GM12878 (cell line): Measurements from ENCODE around the gene DYSF. TPM values are rescaled to one million over a fixed set of nuclear protein-coding genes. Genes with fewer than 3 reads are reported as not detected.

ENCODE experiments used
- ATAC-seq: fragments of 200-7000 bp; cut with Tn5 transposase; 3 replicates; pipeline ENCODE4 v1.9.1; 2020; ENCODE audit warnings: mild to moderate bottlenecking, moderate library complexity
- BruUV-seq: library from RNA; stranded (reverse); fragments of 400-500 nt; replicated peaks from 2 replicates; lab custom pipeline; 2021; lab: Mats Ljungman, UMichigan
- CTCF ChIA-PET: fragments of 300-600 bp; sonication (Branson Sonifier 250); formaldehyde crosslinking; extraction: SDS; loops from one replicate; lab custom pipeline; 2021; ENCODE audit warnings: inconsistent platforms; lab: Yijun Ruan, JAX
- POLR2A ChIA-PET: fragments of 350-600 bp; formaldehyde crosslinking; extraction: SDS; loops from one replicate; lab custom pipeline; 2021; ENCODE audit warnings: inconsistent platforms; lab: Charles Lee
- RAD21 ChIA-PET: fragments of 300-600 bp; sonication (Branson Sonifier 250); formaldehyde crosslinking; loops from one replicate; lab custom pipeline; 2023; ENCODE audit warnings: antibody characterized with exemption; ENCODE audit not compliant: unreplicated experiment; lab: Charles Lee
- SMC1A ChIA-PET: fragments of 300-600 bp; sonication (Branson Sonifier 250); formaldehyde crosslinking; loops from one replicate; lab custom pipeline; 2023; ENCODE audit not compliant: unreplicated experiment, uncharacterized antibody; lab: Charles Lee
- DNase-seq: peaks from one replicate; pipeline ENCODE4 v3.0.0-alpha.2; 2011; ENCODE audit warnings: low read depth, low spot score
- FAIRE-seq: peaks from 3 replicates; lab custom pipeline; 2011; peaks lifted over from hg19 to GRCh38; lab: Jason Lieb, UNC
- H2AFZ ChIP-seq: 2 replicates; pipeline ENCODE4 v1.6.0; 2011; ENCODE audit warnings: low read depth, low read length, control low read depth; ENCODE audit not compliant: control insufficient read depth
- H3K27ac ChIP-seq: 2 replicates; pipeline ENCODE4 v1.5.1; 2011; ENCODE audit warnings: control low read depth; ENCODE audit not compliant: control insufficient read depth, insufficient read depth
- H3K27me3 ChIP-seq, 2 experiments: replicated peaks in 1 of 2; 2 replicates each; pipeline versions ENCODE4 v1.6.0 to v1.6.1; 2011; ENCODE audit warnings: low read length in 1 of 2; ENCODE audit not compliant: control insufficient read depth in 2 of 2, insufficient read depth in 2 of 2
- H3K36me3 ChIP-seq, 2 experiments: 2 replicates each; pipeline ENCODE4 v1.5.1; 2011; ENCODE audit warnings: low read length in 1 of 2; ENCODE audit not compliant: control insufficient read depth in 2 of 2, insufficient read depth in 2 of 2
- H3K4me1 ChIP-seq: 2 replicates; pipeline ENCODE4 v1.6.1; 2011; ENCODE audit warnings: mild to moderate bottlenecking, low read length, moderate library complexity, mixed read lengths; ENCODE audit not compliant: control insufficient read depth, insufficient read depth
- H3K4me2 ChIP-seq: 2 replicates; pipeline ENCODE4 v1.6.0; 2011; ENCODE audit warnings: control low read depth; ENCODE audit not compliant: control insufficient read depth, insufficient read depth
- H3K4me3 ChIP-seq: fragments of 200-600 bp; sonication (generic); 2 replicates; pipeline ENCODE4 v1.5.1; 2016
- H3K79me2 ChIP-seq: 2 replicates; pipeline ENCODE4 v1.6.0; 2011; ENCODE audit warnings: low read length; ENCODE audit not compliant: control insufficient read depth, insufficient read depth
- H3K9ac ChIP-seq: 2 replicates; pipeline ENCODE4 v1.8.0; 2011; ENCODE audit warnings: low read length, control low read depth, mixed read lengths; ENCODE audit not compliant: control insufficient read depth, insufficient read depth
- H3K9me3 ChIP-seq: replicated peaks from 3 replicates; pipeline ENCODE4 v1.5.1; 2011; ENCODE audit warnings: mild to moderate bottlenecking, low read length; ENCODE audit not compliant: control insufficient read depth, insufficient read depth
- H4K20me1 ChIP-seq: 2 replicates; pipeline ENCODE4 v1.6.0; 2011; ENCODE audit not compliant: control insufficient read depth, insufficient read depth
- CBFB ChIP-seq: IDR thresholded peaks from 2 replicates; pipeline ENCODE4 v1.6.1; 2016; ENCODE audit warnings: antibody characterized with exemption, low read depth
- CHD2 ChIP-seq: IDR thresholded peaks from 2 replicates; pipeline ENCODE4 v1.6.1; 2011; ENCODE audit warnings: low read depth, low read length, improper control_type of control experiment, borderline replicate concordance
- FOXM1 ChIP-seq: IDR thresholded peaks from 2 replicates; pipeline ENCODE4 v1.6.1; 2012; ENCODE audit warnings: low read depth, mild to moderate bottlenecking, inconsistent platforms, low read length, moderate library complexity
- HDGF ChIP-seq: fragments of 450-650 bp; IDR thresholded peaks from 2 replicates; pipeline ENCODE4 v1.6.1; 2016; ENCODE audit warnings: antibody characterized with exemption
- SMAD1 ChIP-seq: fragments of 450-650 bp; IDR thresholded peaks from 2 replicates; pipeline ENCODE4 v1.6.1; 2018; ENCODE audit warnings: mild to moderate bottlenecking, low read depth; ENCODE audit not compliant: partially characterized antibody
- SMC3 ChIP-seq: IDR thresholded peaks from 2 replicates; pipeline ENCODE4 v1.6.1; 2011; ENCODE audit warnings: low read length, improper control_type of control experiment, borderline replicate concordance
- STAT3 ChIP-seq: IDR thresholded peaks from 2 replicates; pipeline ENCODE4 v1.6.1; 2011; ENCODE audit warnings: low read depth, low read length, improper control_type of control experiment
- TCF3 ChIP-seq: IDR thresholded peaks from 2 replicates; pipeline ENCODE4 v1.6.1; 2012; ENCODE audit warnings: low read depth, mild to moderate bottlenecking, low read length, borderline replicate concordance; ENCODE audit not compliant: insufficient read depth
- USF2 ChIP-seq: IDR thresholded peaks from 2 replicates; pipeline ENCODE4 v1.6.1; 2011; ENCODE audit warnings: low read depth, low read length, improper control_type of control experiment, borderline replicate concordance
- WGBS: methylation state at CpG from one replicate; pipeline ENCODE4 v1.1.6; 2016; ENCODE audit warnings: low lambda C conversion rate; ENCODE audit not compliant: insufficient replicate concordance, insufficient coverage; ENCODE audit errors: missing lambda C conversion rate; 5-methylcytosine and 5-hydroxymethylcytosine counted together
- in situ Hi-C: fragments of 300-500 bp; cut with MboI; formaldehyde crosslinking; loops from 9 replicates; pipeline ENCODE4 v1.14.3; 2018; ENCODE audit warnings: mixed read lengths
- intact Hi-C: fragments of 100-400 bp; cut with micrococcal nuclease; formaldehyde crosslinking; loops from one replicate; pipeline ENCODE4 v1.14.2; 2022; ENCODE audit not compliant: unreplicated experiment
- polyA plus RNA-seq, 11 experiments: library from polyadenylated mRNA; depleted of rRNA in 4 of 11; unstranded in 6 of 11; stranded (reverse) in 5 of 11; fragments of >200 nt; fragmentation: Nextera tagmentation in 4 of 11; fragmentation: Illumina TruSeq in 1 of 11; extraction: Ambion mirVana in 4 of 11; extraction: Trizol in 1 of 11; gene quantifications; 1 replicate in 1 of 11; 2 replicates in 10 of 11; pipeline versions ENCODE4 v1.2.1 to v1.2.3, GENCODE V29; 2011 to 2016; ENCODE audit warnings: inconsistent platforms in 2 of 11, missing spikeins in 2 of 11, low read depth in 1 of 11
- total RNA-seq, 4 experiments: library from RNA; depleted of rRNA in 3 of 4; stranded (reverse); fragments of >200 nt in 3 of 4; fragmentation: Illumina TruSeq in 1 of 4; extraction: Trizol in 1 of 4; gene quantifications; 2 replicates each; pipeline versions ENCODE4 v1.2.1 to v1.2.3, GENCODE V29; 2013 to 2021
- TF ChIP-seq, protein P1 (sequence below): IDR thresholded peaks from 2 replicates; pipeline ENCODE4 v1.6.1; 2012; ENCODE audit warnings: low read length, inconsistent platforms

DYSF gene
- total and polyA plus RNA-seq, 10 of the 15 experiments (the other 5 are each of a cell fraction or from before 2014, with no cell fraction given), result under 0.01 to 0.15 (median 0.03) TPM; not detected in 7

DNA sequence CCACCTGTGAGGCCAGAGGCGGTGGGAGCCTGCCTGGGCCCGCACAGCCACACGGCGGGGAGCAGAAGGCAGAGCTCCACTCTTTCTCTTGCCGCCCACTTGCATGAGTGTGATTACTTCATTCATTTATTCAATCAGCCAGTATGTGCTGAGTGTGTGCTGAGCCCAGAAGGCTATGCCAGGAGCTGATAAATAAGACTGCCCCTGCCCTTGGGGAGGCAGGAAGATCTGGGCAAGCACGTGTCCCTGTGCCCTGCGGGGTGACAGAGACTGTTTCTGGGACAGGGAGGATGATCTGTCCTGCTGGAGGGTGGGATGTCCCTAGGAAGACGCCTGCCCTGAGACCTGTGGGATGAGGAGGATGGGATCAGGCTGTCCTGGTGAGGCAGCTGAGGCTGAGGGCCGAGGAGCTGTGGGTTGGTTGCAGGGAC is 250.8 kb downstream of the DYSF start:
- H3K9ac ChIP-seq, result no peak overlapping the region
- in situ Hi-C loops, result no loop called here
- H3K4me2 ChIP-seq, result no peak overlapping the region
- ChIA-PET RAD21 (no interaction called here), CTCF (no interaction called here), SMC1A (no interaction called here), POLR2A (no interaction called here)
- H3K9me3 ChIP-seq, result no peaks in the 10 kb centered on the region
- no peak overlapping the region for H2AFZ ChIP-seq
- ATAC-seq, result no peak
- no peaks in the 10 kb centered on the region for H3K4me1 ChIP-seq
- H4K20me1 ChIP-seq, result no peaks in the 10 kb centered on the region
- BruUV-seq, result no TSS peak
- 45% methylated on average over 9 of the region's 9 CpGs for WGBS
- no peaks in the 10 kb centered on the region for H3K36me3 ChIP-seq
- no peaks in the 10 kb centered on the region for H3K79me2 ChIP-seq
- FAIRE-seq, result no peak
- DNase-seq, result no peak
- H3K27me3 ChIP-seq, result no peaks in the 10 kb centered on the region; a peak in 2 of 4 replicates
- H3K4me3 ChIP-seq, result no peak overlapping the region
- TF ChIP-seq, protein P1, sequence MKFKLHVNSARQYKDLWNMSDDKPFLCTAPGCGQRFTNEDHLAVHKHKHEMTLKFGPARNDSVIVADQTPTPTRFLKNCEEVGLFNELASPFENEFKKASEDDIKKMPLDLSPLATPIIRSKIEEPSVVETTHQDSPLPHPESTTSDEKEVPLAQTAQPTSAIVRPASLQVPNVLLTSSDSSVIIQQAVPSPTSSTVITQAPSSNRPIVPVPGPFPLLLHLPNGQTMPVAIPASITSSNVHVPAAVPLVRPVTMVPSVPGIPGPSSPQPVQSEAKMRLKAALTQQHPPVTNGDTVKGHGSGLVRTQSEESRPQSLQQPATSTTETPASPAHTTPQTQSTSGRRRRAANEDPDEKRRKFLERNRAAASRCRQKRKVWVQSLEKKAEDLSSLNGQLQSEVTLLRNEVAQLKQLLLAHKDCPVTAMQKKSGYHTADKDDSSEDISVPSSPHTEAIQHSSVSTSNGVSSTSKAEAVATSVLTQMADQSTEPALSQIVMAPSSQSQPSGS, result no peak
- TF ChIP-seq SMAD1, result no peak
- no peak for TF ChIP-seq CHD2
- TF ChIP-seq CBFB, result no peak
- TF ChIP-seq FOXM1, result no peak
- no peak for TF ChIP-seq HDGF
- no peak for TF ChIP-seq TCF3
- TF ChIP-seq USF2, result no peak
- no peak for TF ChIP-seq SMC3
- no peak for TF ChIP-seq STAT3
- intact Hi-C loops, result no loop called here
- H3K27ac ChIP-seq, result no peak overlapping the region
